Esophagus (tissue), 2 donors: ENCODE data around the gene RCC2. TPM values are rescaled to one million over a fixed set of nuclear protein-coding genes. Genes with fewer than 3 reads are reported as not detected.
A peak's percentile ranks its signal among the peaks of the same experiment; 100 is the strongest.
"Not testable (repeated sequence)": the region's sequence is repeated elsewhere in the genome, so short reads cannot be mapped to it uniquely, and the experiment has no call there.

ENCODE experiments used
- H3K27ac ChIP-seq, 2 donors: one replicate each; pipeline ENCODE4 v1.5.1; 2013; ENCODE audit warnings: low read depth in 2 of 2, mild to moderate bottlenecking in 2 of 2, inconsistent platforms in 1 of 2, low read length in 1 of 2, moderate library complexity in 1 of 2
- H3K27me3 ChIP-seq, 2 donors: one replicate each; pipeline ENCODE4 v1.6.1; 2013; ENCODE audit warnings: low read length in 2 of 2, control low read depth in 1 of 2, mild to moderate bottlenecking in 1 of 2; ENCODE audit not compliant: insufficient read depth in 2 of 2, control insufficient read depth in 1 of 2
- H3K36me3 ChIP-seq, 2 donors: one replicate each; pipeline ENCODE4 v1.6.1; 2013; ENCODE audit warnings: low read length in 1 of 2; ENCODE audit not compliant: control insufficient read depth in 2 of 2, insufficient read depth in 2 of 2
- H3K4me1 ChIP-seq, 2 donors: one replicate each; pipeline ENCODE4 v1.6.1; 2013; ENCODE audit warnings: low read length in 1 of 2; ENCODE audit not compliant: control insufficient read depth in 2 of 2, insufficient read depth in 2 of 2
- H3K4me3 ChIP-seq, 2 donors: one replicate each; pipeline ENCODE4 v1.5.1; 2013; ENCODE audit warnings: low read length in 2 of 2, mild to moderate bottlenecking in 2 of 2, low read depth in 1 of 2, moderate library complexity in 1 of 2
- H3K9me3 ChIP-seq, 2 donors: one replicate each; pipeline ENCODE4 v1.6.1; 2013; ENCODE audit warnings: mild to moderate bottlenecking in 2 of 2, low read depth in 1 of 2, low read length in 1 of 2, moderate library complexity in 1 of 2; ENCODE audit not compliant: control insufficient read depth in 2 of 2, insufficient read depth in 1 of 2
- WGBS, 2 donors: extraction: QIAGEN DNeasy Blood & Tissue Kit; methylation state at CpG; one replicate each; pipeline ENCODE4 v1.1.7; 2013; 5-methylcytosine and 5-hydroxymethylcytosine counted together
- polyA plus RNA-seq, 2 donors: library from polyadenylated mRNA; stranded (reverse); fragments of 200-250 nt; gene quantifications; one replicate each; pipeline ENCODE4 v1.2.3, GENCODE V29; 2013
- donor health status: healthy with polysubstance abuse.
- donor health status: Bipolar disorder and iron deficiency.

RCC2 gene
- polyA plus RNA-seq, 2 donors = 48.8 TPM

- Histone ChIP-seq H3K36me3 (no peaks in the 10 kb centered on the region), H3K9me3 (no peaks in the 10 kb centered on the region), H3K27ac (no peak overlapping the region), H3K4me3 (no peak overlapping the region), H3K4me1 (no peaks in the 10 kb centered on the region), H3K27me3 (no peaks in the 10 kb centered on the region)
- WGBS, 2 donors = 75 to 76% methylated on average over 11 of the region's 11 CpGs
These were observed 30.7 kb upstream of the RCC2 start for GRCh38 chr1:17470021-17470799.

- not testable (repeated sequence) for H3K4me3 ChIP-seq, H3K36me3 ChIP-seq, H3K27me3 ChIP-seq, H3K9me3 ChIP-seq, H3K4me1 ChIP-seq, H3K27ac ChIP-seq
- WGBS, 2 donors = 80 to 92% methylated on average over 16 of the region's 16 CpGs
These were observed 29.1 kb upstream of the RCC2 start for GRCh38 chr1:17468357-17469265.

- Histone ChIP-seq H3K36me3 (no peaks in the 10 kb centered on the region), H3K27ac (no peak overlapping the region), H3K4me3 (no peak overlapping the region), H3K9me3 (no peaks in the 10 kb centered on the region), H3K27me3 (no peaks in the 10 kb centered on the region), H3K4me1 (no peaks in the 10 kb centered on the region)
- 70 to 71% methylated on average over 6 of the region's 6 CpGs for WGBS, 2 donors
These were observed 26.9 kb upstream of the RCC2 start for GRCh38 chr1:17466359-17466758.

GRCh38 chr1:17465228-17465627, 25.8 kb upstream of the RCC2 start:
- Histone ChIP-seq H3K9me3 (no peaks in the 10 kb centered on the region), H3K4me1 (no peaks in the 10 kb centered on the region), H3K36me3 (no peaks in the 10 kb centered on the region), H3K4me3 (no peak overlapping the region), H3K27ac (peak overlapping the region in 1 of 2 donors; percentile 70), H3K27me3 (no peaks in the 10 kb centered on the region)
- WGBS, 2 donors = 57 to 63% methylated on average over 6 of the region's 6 CpGs

- H3K36me3 ChIP-seq = no peaks in the 10 kb centered on the region
- H3K9me3 ChIP-seq = no peaks in the 10 kb centered on the region
- no peaks in the 10 kb centered on the region for H3K4me1 ChIP-seq
- no peak overlapping the region for H3K4me3 ChIP-seq
- no peak overlapping the region for H3K27ac ChIP-seq
- H3K27me3 ChIP-seq = no peaks in the 10 kb centered on the region
These were observed 24.5 kb upstream of the RCC2 start for GRCh38 chr1:17463991-17464390.

GRCh38 chr1:17462669-17463068, 23.2 kb upstream of the RCC2 start:
- H3K4me1 ChIP-seq = no peaks in the 10 kb centered on the region
- WGBS, 2 donors = 61% methylated on average over 5 of the region's 5 CpGs
- no peaks in the 10 kb centered on the region for H3K9me3 ChIP-seq
- H3K27ac ChIP-seq = peak overlapping the region in 1 of 2 donors; percentile 41
- H3K36me3 ChIP-seq = no peaks in the 10 kb centered on the region
- no peaks in the 10 kb centered on the region for H3K27me3 ChIP-seq
- no peak overlapping the region for H3K4me3 ChIP-seq

GRCh38 chr1:17460219-17460618, 20.7 kb upstream of the RCC2 start:
- Histone ChIP-seq H3K36me3 (no peaks in the 10 kb centered on the region), H3K27me3 (no peaks in the 10 kb centered on the region), H3K4me3 (no peak overlapping the region), H3K9me3 (no peaks in the 10 kb centered on the region), H3K27ac (peak overlapping the region; percentile 82 to 99), H3K4me1 (no peaks in the 10 kb centered on the region)
- 48 to 56% methylated on average over 10 of the region's 10 CpGs for WGBS, 2 donors

GRCh38 chr1:17458794-17459193, 19.3 kb upstream of the RCC2 start:
- H3K9me3 ChIP-seq = no peaks in the 10 kb centered on the region
- H3K36me3 ChIP-seq = no peaks in the 10 kb centered on the region
- no peak overlapping the region for H3K4me3 ChIP-seq
- H3K4me1 ChIP-seq = no peaks in the 10 kb centered on the region
- H3K27me3 ChIP-seq = no peaks in the 10 kb centered on the region
- WGBS, 2 donors = 91 to 94% methylated on average over 1 of the region's 1 CpG
- no peak overlapping the region for H3K27ac ChIP-seq

GRCh38 chr1:17452686-17453085, 13.2 kb upstream of the RCC2 start:
- H3K4me3 ChIP-seq = no peak overlapping the region

More at GRCh38 chr1:17452686-17453085, 13.2 kb upstream of the RCC2 start:
- no peaks in the 10 kb centered on the region for H3K27me3 ChIP-seq
- WGBS, 2 donors = 79 to 86% methylated on average over 4 of the region's 4 CpGs
- H3K27ac ChIP-seq = no peak overlapping the region
- H3K36me3 ChIP-seq = no peaks in the 10 kb centered on the region
- H3K4me1 ChIP-seq = no peaks in the 10 kb centered on the region
- H3K9me3 ChIP-seq = no peaks in the 10 kb centered on the region
